Keratinocyte (primary cell): ENCODE measurements around the gene RAD21L1. TPM values are rescaled to one million over a fixed set of nuclear protein-coding genes. Genes with fewer than 3 reads are reported as not detected.

Experiments used
- DNase-seq: peaks from one replicate; pipeline ENCODE4 v3.0.0-alpha.2; 2011; ENCODE audit warnings: low read depth, missing footprints, low spot score
- FAIRE-seq: peaks from 2 replicates; lab custom pipeline; 2011; peaks lifted over from hg19 to GRCh38; lab: Jason Lieb, UNC
- H2AFZ ChIP-seq: 2 replicates; pipeline ENCODE4 v1.6.0; 2012; ENCODE audit warnings: low read length, control low read depth, inconsistent platforms; ENCODE audit not compliant: control insufficient read depth
- H3K27ac ChIP-seq: 2 replicates; pipeline ENCODE4 v1.5.1; 2011; ENCODE audit warnings: low read length; ENCODE audit not compliant: control insufficient read depth, insufficient read depth
- H3K27me3 ChIP-seq: 3 replicates; pipeline ENCODE4 v1.6.0; 2011; ENCODE audit warnings: low read length; ENCODE audit not compliant: control insufficient read depth, insufficient read depth; ENCODE audit errors: extremely low read depth
- H3K36me3 ChIP-seq, 2 experiments: 2 replicates in 1 of 2; 3 replicates in 1 of 2; pipeline ENCODE4 v1.5.1; 2011; ENCODE audit warnings: low read length in 2 of 2, mild to moderate bottlenecking in 1 of 2; ENCODE audit not compliant: control insufficient read depth in 2 of 2, insufficient read depth in 2 of 2; ENCODE audit errors: extremely low read depth in 1 of 2
- H3K4me1 ChIP-seq: 3 replicates; pipeline ENCODE4 v1.5.1; 2011; ENCODE audit warnings: low read length; ENCODE audit not compliant: control insufficient read depth, insufficient read depth; ENCODE audit errors: extremely low read depth
- H3K4me2 ChIP-seq: 3 replicates; pipeline ENCODE4 v1.6.0; 2011; ENCODE audit warnings: low read depth, low read length; ENCODE audit not compliant: control insufficient read depth, insufficient read depth; ENCODE audit errors: extremely low read depth
- H3K4me3 ChIP-seq, 3 experiments: fragments of 200-600 bp in 1 of 3; sonication (generic) in 1 of 3; 2 replicates in 2 of 3; 3 replicates in 1 of 3; pipeline ENCODE4 v1.5.1; 2011 to 2016; ENCODE audit warnings: low read length in 3 of 3, mild to moderate bottlenecking in 3 of 3, control low read depth in 2 of 3, inconsistent platforms in 1 of 3, low read depth in 1 of 3, mixed read lengths in 1 of 3, mixed run types in 1 of 3, moderate library complexity in 1 of 3; ENCODE audit not compliant: control insufficient read depth in 2 of 3, insufficient read depth in 2 of 3; ENCODE audit errors: extremely low read depth in 1 of 3
- H3K79me2 ChIP-seq: 2 replicates; pipeline ENCODE4 v1.6.0; 2012; ENCODE audit warnings: low read length; ENCODE audit not compliant: control insufficient read depth, insufficient read depth
- H3K9ac ChIP-seq: 3 replicates; pipeline ENCODE4 v1.6.0; 2011; ENCODE audit warnings: low read length; ENCODE audit not compliant: control insufficient read depth, insufficient read depth; ENCODE audit errors: extremely low read depth
- H3K9me1 ChIP-seq: 3 replicates; pipeline ENCODE4 v1.6.0; 2011; ENCODE audit warnings: low read length; ENCODE audit not compliant: control insufficient read depth, insufficient read depth; ENCODE audit errors: extremely low read depth
- H3K9me3 ChIP-seq: 2 replicates; pipeline ENCODE4 v1.5.1; 2012; ENCODE audit warnings: low read depth, low read length; ENCODE audit not compliant: control insufficient read depth
- H4K20me1 ChIP-seq: 3 replicates; pipeline ENCODE4 v1.6.0; 2011; ENCODE audit warnings: low read length; ENCODE audit not compliant: control insufficient read depth, insufficient read depth; ENCODE audit errors: extremely low read depth
- CTCF ChIP-seq, 3 experiments: IDR thresholded peaks in 1 of 3; conservative IDR thresholded peaks in 1 of 3; optimal IDR thresholded peaks in 1 of 3; 2 replicates in 2 of 3; 3 replicates in 1 of 3; pipeline versions ENCODE3 to v1.5.1; 2011; ENCODE audit warnings: low read length in 3 of 3, mild to moderate bottlenecking in 3 of 3, moderate library complexity in 2 of 3, control low read depth in 1 of 3, inconsistent platforms in 1 of 3; ENCODE audit not compliant: insufficient read depth in 2 of 3; ENCODE audit errors: extremely low read depth in 1 of 3
- EZH2 ChIP-seq: IDR thresholded peaks from one replicate; pipeline ENCODE4 v1.6.1; 2012; ENCODE audit warnings: inconsistent platforms, mild to moderate bottlenecking, low read length, moderate library complexity
- dilution Hi-C: fragments of 300-500 bp; cut with MboI; formaldehyde crosslinking; loops from one replicate; pipeline ENCODE4 v1.7.0; 2020; ENCODE audit warnings: low sequenced_read_pairs; ENCODE audit not compliant: extremely low pct_ligation_motif_present
- polyA plus RNA-seq, 5 experiments: library from polyadenylated mRNA; depleted of rRNA in 3 of 5; stranded (reverse) in 3 of 5; stranded (forward) in 1 of 5; unstranded in 1 of 5; fragments of >200 nt; gene quantifications; 1 replicate in 1 of 5; 2 replicates in 3 of 5; 3 replicates in 1 of 5; pipeline versions ENCODE4 v1.2.1 to v1.2.3, GENCODE V29; 2011 to 2012; ENCODE audit warnings: missing spikeins in 2 of 5, low read depth in 1 of 5, low replicate concordance in 1 of 5

RAD21L1 gene
- polyA plus RNA-seq, 1 donor (not counting 4 experiments of a cell fraction or from before 2014, with no cell fraction given), result not detected

DNA sequence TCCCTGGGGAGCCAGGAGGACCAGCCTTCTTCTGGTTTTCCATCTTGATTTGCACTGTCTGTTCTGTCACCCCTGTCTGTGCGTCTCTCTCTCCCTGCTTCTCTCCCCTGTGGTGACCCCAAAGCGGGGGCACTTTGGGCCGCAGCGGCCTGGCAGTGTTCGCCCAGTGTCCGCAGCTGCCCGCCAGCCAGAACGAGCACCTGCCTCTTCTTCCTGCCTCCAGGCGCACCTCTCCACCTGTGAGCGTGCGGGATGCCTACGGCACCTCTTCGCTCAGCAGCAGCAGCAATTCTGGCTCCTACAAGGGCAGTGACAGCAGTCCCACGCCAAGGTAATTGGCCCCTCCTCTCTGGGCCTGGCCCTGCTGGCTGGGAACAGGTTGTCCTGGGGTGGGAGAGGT, 71.1 kb downstream of the RAD21L1 start:
- TF ChIP-seq CTCF (optimal IDR thresholded peaks at IDR 0.05 in 1 of 3, IDR thresholded peaks at IDR 0.05 in 1 of 3, conservative IDR thresholded peaks at IDR 0.05 in 1 of 3; ENCODE audit: extremely low read depth in 1 of 3, insufficient read depth in 2 of 3, low read length in 3 of 3) (no peak), EZH2 (no peak)
- H4K20me1 ChIP-seq, result no peaks in the 10 kb centered on the region
- no peaks in the 10 kb centered on the region for H3K79me2 ChIP-seq
- DNase-seq (no peak), FAIRE-seq (no peak)
- H3K27me3 ChIP-seq, result no peaks in the 10 kb centered on the region
- no peaks in the 10 kb centered on the region for H3K9me1 ChIP-seq
- H3K4me3 ChIP-seq, result no peak overlapping the region
- no peak overlapping the region for H3K4me2 ChIP-seq
- H3K9me3 ChIP-seq, result no peaks in the 10 kb centered on the region
- peaks cover 0 to 6% of the 10 kb centered on the region in 2 experiments for H3K36me3 ChIP-seq
- H3K9ac ChIP-seq, result no peak overlapping the region
- H2AFZ ChIP-seq, result no peak overlapping the region
- no peak overlapping the region for H3K27ac ChIP-seq
- dilution Hi-C loops, result no loop called here
- peaks cover 9% of the 10 kb centered on the region for H3K4me1 ChIP-seq

DNA sequence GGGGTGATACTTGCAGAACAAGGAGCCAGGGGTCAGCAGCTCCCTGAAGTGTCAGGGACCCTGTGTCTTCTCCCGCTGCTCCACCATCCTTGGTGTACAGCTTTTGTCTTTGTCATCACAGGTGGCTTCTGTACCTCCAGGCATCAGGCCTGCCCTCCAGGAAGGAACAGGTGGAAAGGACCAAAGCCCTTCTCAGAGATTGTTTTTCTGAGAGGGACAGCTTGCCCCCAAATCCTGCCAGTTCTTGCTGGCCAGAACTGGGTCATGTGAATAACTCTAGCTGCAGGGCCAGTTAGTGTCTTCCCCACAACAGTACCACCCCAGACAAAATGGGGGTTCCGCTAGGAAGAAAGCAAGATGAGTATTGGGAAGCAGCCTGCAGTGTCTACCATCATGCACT, 71.6 kb downstream of the RAD21L1 start:
- Histone ChIP-seq H3K36me3 (peaks cover 0 to 6% of the 10 kb centered on the region in 2 experiments), H3K9me1 (no peaks in the 10 kb centered on the region), H3K27ac (no peak overlapping the region), H3K4me1 (peaks cover 9% of the 10 kb centered on the region), H3K9ac (no peak overlapping the region), H3K79me2 (no peaks in the 10 kb centered on the region), H4K20me1 (no peaks in the 10 kb centered on the region), H3K9me3 (no peaks in the 10 kb centered on the region), H3K4me3 (no peak overlapping the region), H2AFZ (no peak overlapping the region), H3K27me3 (no peaks in the 10 kb centered on the region), H3K4me2 (no peak overlapping the region)
- no peak for DNase-seq
- FAIRE-seq, result no peak
- TF ChIP-seq CTCF (optimal IDR thresholded peaks at IDR 0.05 in 1 of 3, IDR thresholded peaks at IDR 0.05 in 1 of 3, conservative IDR thresholded peaks at IDR 0.05 in 1 of 3; ENCODE audit: extremely low read depth in 1 of 3, insufficient read depth in 2 of 3, low read length in 3 of 3) (no peak), EZH2 (no peak)
- dilution Hi-C loops, result no loop called here
